22Rv1 (cell line): ENCODE data around the gene TPSG1.
"Not testable (repeated sequence)": the region's sequence is repeated elsewhere in the genome, so short reads cannot be mapped to it uniquely, and the experiment has no call there.

Source experiments
- ZFX ChIP-seq: fragments of 450-650 bp; IDR thresholded peaks from 2 replicates; pipeline ENCODE4 v1.6.1; 2017; ENCODE audit warnings: antibody characterized with exemption, borderline replicate concordance
- TF ChIP-seq, protein P1 (sequence below): fragments of 450-650 bp; IDR thresholded peaks from 2 replicates; pipeline ENCODE4 v1.5.1; 2017; ENCODE audit warnings: mild to moderate bottlenecking

DNA sequence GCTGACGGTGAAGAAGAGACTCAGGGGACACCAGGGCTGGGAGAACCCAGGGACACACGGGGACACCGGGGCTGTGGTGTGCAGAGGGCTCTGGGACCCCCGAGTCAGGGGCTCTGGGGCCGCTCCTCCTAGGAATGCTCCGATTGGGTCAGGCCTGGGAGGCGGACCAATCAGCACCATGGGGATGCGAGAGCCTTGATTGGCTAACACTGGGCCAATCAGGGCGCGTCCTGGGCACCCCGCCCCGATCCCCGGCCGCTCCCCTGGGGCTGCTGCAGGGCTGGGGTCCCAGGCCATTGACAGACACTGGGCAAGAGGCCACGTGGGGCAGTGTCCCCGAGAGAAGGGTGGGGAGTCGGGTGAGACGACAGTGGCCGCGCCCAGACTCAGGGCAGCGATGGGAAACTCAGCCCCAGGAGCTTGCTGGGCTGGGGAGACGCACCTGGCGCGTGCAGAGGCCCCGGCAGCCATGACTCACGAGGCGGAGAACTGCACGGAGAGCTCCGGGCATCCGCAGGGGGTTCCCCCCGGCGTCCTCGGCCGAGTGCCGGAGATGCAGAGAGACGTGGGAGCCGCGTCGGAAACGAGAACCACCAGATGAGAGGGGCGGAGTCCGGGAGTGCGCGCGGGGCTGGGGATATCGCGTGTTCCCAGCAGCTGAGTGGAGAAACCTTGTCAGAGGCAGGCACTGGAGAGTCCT lies 7.1 kb upstream of the TPSG1 start:
- TF ChIP-seq, protein P1, sequence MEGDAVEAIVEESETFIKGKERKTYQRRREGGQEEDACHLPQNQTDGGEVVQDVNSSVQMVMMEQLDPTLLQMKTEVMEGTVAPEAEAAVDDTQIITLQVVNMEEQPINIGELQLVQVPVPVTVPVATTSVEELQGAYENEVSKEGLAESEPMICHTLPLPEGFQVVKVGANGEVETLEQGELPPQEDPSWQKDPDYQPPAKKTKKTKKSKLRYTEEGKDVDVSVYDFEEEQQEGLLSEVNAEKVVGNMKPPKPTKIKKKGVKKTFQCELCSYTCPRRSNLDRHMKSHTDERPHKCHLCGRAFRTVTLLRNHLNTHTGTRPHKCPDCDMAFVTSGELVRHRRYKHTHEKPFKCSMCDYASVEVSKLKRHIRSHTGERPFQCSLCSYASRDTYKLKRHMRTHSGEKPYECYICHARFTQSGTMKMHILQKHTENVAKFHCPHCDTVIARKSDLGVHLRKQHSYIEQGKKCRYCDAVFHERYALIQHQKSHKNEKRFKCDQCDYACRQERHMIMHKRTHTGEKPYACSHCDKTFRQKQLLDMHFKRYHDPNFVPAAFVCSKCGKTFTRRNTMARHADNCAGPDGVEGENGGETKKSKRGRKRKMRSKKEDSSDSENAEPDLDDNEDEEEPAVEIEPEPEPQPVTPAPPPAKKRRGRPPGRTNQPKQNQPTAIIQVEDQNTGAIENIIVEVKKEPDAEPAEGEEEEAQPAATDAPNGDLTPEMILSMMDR, result not testable (repeated sequence)
- not testable (repeated sequence) for TF ChIP-seq ZFX
